PFSK-1 (cell line): ENCODE measurements around the gene OPTC.

Experiments
- FOXP2 ChIP-seq: optimal IDR thresholded peaks from 2 replicates; pipeline ENCODE3; 2011; ENCODE audit warnings: borderline replicate concordance, control low read depth, inconsistent platforms; ENCODE audit not compliant: insufficient read depth; ENCODE audit errors: extremely low read length, extremely low read depth
- POLR2AphosphoS5 ChIP-seq: IDR thresholded peaks from 2 replicates; pipeline ENCODE4 v1.6.1; 2012; ENCODE audit warnings: low read depth, mild to moderate bottlenecking, control low read depth, low read length, moderate library complexity
- SIN3A ChIP-seq: IDR thresholded peaks from 2 replicates; pipeline ENCODE4 v1.6.1; 2012; ENCODE audit warnings: mild to moderate bottlenecking, low read length, moderate library complexity, borderline replicate concordance; ENCODE audit not compliant: insufficient read depth
- TAF1 ChIP-seq: IDR thresholded peaks from 2 replicates; pipeline ENCODE4 v1.6.1; 2012; ENCODE audit warnings: low read length, control low read depth, borderline replicate concordance; ENCODE audit not compliant: insufficient read depth
- TF ChIP-seq, protein P1 (sequence below), 2 experiments: IDR thresholded peaks; 2 replicates each; pipeline versions ENCODE4 v1.6.1 to v1.8.0; 2011 to 2012; ENCODE audit warnings: low read depth in 2 of 2, low read length in 2 of 2, control low read depth in 1 of 2, inconsistent platforms in 1 of 2, mild to moderate bottlenecking in 1 of 2, moderate library complexity in 1 of 2; ENCODE audit not compliant: insufficient read depth in 1 of 2

OPTC gene

GRCh38 chr1:203492082-203492747 lies 1.7 kb upstream of the OPTC start:
- TF ChIP-seq TAF1: no peak
- TF ChIP-seq, protein P1, sequence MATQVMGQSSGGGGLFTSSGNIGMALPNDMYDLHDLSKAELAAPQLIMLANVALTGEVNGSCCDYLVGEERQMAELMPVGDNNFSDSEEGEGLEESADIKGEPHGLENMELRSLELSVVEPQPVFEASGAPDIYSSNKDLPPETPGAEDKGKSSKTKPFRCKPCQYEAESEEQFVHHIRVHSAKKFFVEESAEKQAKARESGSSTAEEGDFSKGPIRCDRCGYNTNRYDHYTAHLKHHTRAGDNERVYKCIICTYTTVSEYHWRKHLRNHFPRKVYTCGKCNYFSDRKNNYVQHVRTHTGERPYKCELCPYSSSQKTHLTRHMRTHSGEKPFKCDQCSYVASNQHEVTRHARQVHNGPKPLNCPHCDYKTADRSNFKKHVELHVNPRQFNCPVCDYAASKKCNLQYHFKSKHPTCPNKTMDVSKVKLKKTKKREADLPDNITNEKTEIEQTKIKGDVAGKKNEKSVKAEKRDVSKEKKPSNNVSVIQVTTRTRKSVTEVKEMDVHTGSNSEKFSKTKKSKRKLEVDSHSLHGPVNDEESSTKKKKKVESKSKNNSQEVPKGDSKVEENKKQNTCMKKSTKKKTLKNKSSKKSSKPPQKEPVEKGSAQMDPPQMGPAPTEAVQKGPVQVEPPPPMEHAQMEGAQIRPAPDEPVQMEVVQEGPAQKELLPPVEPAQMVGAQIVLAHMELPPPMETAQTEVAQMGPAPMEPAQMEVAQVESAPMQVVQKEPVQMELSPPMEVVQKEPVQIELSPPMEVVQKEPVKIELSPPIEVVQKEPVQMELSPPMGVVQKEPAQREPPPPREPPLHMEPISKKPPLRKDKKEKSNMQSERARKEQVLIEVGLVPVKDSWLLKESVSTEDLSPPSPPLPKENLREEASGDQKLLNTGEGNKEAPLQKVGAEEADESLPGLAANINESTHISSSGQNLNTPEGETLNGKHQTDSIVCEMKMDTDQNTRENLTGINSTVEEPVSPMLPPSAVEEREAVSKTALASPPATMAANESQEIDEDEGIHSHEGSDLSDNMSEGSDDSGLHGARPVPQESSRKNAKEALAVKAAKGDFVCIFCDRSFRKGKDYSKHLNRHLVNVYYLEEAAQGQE (IDR thresholded peaks at IDR 0.05; ENCODE audit: insufficient read depth in 1 of 2, low read depth in 2 of 2, low read length in 2 of 2): no peak
- no peak for TF ChIP-seq FOXP2
- no peak for TF ChIP-seq POLR2AphosphoS5
- TF ChIP-seq SIN3A: no peak

DNA sequence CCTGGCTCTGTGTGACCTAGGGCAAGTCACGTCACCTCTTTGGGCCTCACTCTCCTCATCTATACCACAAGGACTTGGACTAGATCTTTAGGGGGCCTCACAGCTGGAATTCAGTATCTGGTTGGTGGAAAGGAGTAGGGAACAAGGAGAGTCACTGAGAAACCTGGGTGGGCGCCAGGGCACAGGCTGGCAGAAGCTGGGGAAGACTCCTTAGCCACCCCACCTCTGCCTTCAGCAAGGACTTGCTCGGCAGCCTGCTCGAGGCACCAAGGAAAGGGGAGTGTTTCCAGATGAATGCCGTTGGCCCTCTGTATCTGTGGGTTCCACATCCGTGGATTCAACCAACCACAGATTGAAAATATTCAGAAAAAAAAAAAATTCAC lies 1.2 kb upstream of the OPTC start:
- TF ChIP-seq, protein P1 (IDR thresholded peaks at IDR 0.05; ENCODE audit: insufficient read depth in 1 of 2, low read depth in 2 of 2, low read length in 2 of 2): no peak
- no peak for TF ChIP-seq FOXP2
- TF ChIP-seq TAF1: no peak
- TF ChIP-seq POLR2AphosphoS5: no peak
- no peak for TF ChIP-seq SIN3A

GRCh38 chr1:203495845-203496244 lies 1.9 kb downstream of the OPTC start:
- TF ChIP-seq FOXP2: no peak
- TF ChIP-seq POLR2AphosphoS5: no peak
- TF ChIP-seq, protein P1 (IDR thresholded peaks at IDR 0.05; ENCODE audit: insufficient read depth in 1 of 2, low read depth in 2 of 2, low read length in 2 of 2): peak in 1 of 2 experiments; percentile 75; a peak in 2 of 4 replicates

DNA sequence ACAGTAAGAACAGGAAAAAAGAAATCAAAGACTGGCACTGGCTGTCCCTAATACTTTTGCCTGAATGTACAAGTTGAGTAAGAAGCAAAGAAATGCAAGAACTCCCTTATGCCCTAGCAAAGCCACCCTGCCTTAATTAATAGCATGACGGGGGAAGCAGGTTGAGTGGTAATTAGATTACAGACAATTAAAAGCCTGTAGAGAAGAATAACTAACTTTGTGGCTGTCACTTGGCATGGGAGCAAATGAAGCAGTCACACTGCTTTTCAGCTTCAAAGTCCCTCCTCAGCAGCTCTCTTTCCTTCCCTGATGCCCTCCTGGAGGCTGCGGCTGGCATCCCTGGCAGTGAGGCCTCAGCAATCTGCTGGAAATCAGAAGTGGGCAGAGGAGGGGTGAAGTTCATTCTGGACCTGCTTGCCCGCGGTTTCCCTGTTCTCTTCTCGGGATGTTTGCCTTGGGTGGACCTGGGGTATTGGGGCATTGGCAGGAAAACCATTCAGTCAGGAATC lies 3.4 kb downstream of the OPTC start:
- TF ChIP-seq, protein P1 (IDR thresholded peaks at IDR 0.05; ENCODE audit: insufficient read depth in 1 of 2, low read depth in 2 of 2, low read length in 2 of 2): no peak
- TF ChIP-seq SIN3A: no peak
